Endothelial cell of umbilical vein (primary cell): ENCODE results near the gene SHROOM4. TPM values are rescaled to one million over a fixed set of nuclear protein-coding genes. Genes with fewer than 3 reads are reported as not detected.
A peak's percentile ranks its signal among the peaks of the same experiment; 100 is the strongest.

Experiments used
- BruUV-seq: library from RNA; stranded (reverse); fragments of 400-500 nt; replicated peaks from 2 replicates; lab custom pipeline; 2021; lab: Mats Ljungman, UMichigan
- CTCF ChIA-PET: fragments of 300-600, 350-600 bp; sonication (Branson Sonifier 250); formaldehyde crosslinking; loops from one replicate; lab custom pipeline; 2021; ENCODE audit warnings: antibody characterized with exemption, inconsistent platforms; lab: Charles Lee
- POLR2A ChIA-PET: fragments of 300-600, 350-600 bp; sonication (Branson Sonifier 250); formaldehyde crosslinking; loops from one replicate; lab custom pipeline; 2021; ENCODE audit warnings: antibody characterized with exemption, inconsistent platforms; lab: Charles Lee
- DNase-seq: peaks from one replicate; pipeline ENCODE4 v3.0.0-alpha.2; 2011; ENCODE audit warnings: low read depth, low spot score
- FAIRE-seq: peaks from 2 replicates; lab custom pipeline; 2011; peaks lifted over from hg19 to GRCh38; lab: Jason Lieb, UNC
- H2AFZ ChIP-seq: 2 replicates; pipeline ENCODE4 v1.6.0; 2012; ENCODE audit warnings: low read depth, low read length, control low read depth, inconsistent platforms
- H3K27ac ChIP-seq: 2 replicates; pipeline ENCODE4 v1.5.1; 2011; ENCODE audit warnings: low read depth, mild to moderate bottlenecking, control low read depth, low read length, moderate library complexity; ENCODE audit not compliant: insufficient read depth
- H3K27me3 ChIP-seq, 2 experiments: 2 replicates each; pipeline versions ENCODE4 v1.6.0 to v1.6.1; 2011; ENCODE audit warnings: low read length in 2 of 2, mixed read lengths in 1 of 2; ENCODE audit not compliant: control insufficient read depth in 2 of 2, insufficient read depth in 2 of 2
- H3K36me3 ChIP-seq, 2 experiments: 2 replicates in 1 of 2; 3 replicates in 1 of 2; pipeline ENCODE4 v1.5.1; 2011; ENCODE audit warnings: low read length in 2 of 2, mild to moderate bottlenecking in 1 of 2, moderate library complexity in 1 of 2; ENCODE audit not compliant: control insufficient read depth in 2 of 2, insufficient read depth in 2 of 2; ENCODE audit errors: extremely low read depth in 1 of 2
- H3K4me1 ChIP-seq: 3 replicates; pipeline ENCODE4 v1.5.1; 2011; ENCODE audit warnings: mild to moderate bottlenecking, low read length; ENCODE audit not compliant: control insufficient read depth, insufficient read depth; ENCODE audit errors: extremely low read depth
- H3K4me2 ChIP-seq: 2 replicates; pipeline ENCODE4 v1.6.1; 2011; ENCODE audit warnings: low read length, control low read depth, mixed read lengths; ENCODE audit not compliant: insufficient read depth
- H3K4me3 ChIP-seq, 3 experiments: fragments of 200-600 bp in 1 of 3; sonication (generic), shearing (Covaris generic) in 1 of 3; replicated peaks in 1 of 3; 2 replicates each; pipeline ENCODE4 v1.5.1; 2011 to 2016; ENCODE audit warnings: control low read depth in 3 of 3, low read length in 3 of 3, mild to moderate bottlenecking in 2 of 3, inconsistent platforms in 1 of 3, low read depth in 1 of 3, moderate library complexity in 1 of 3; ENCODE audit not compliant: insufficient read depth in 1 of 3
- H3K79me2 ChIP-seq: 2 replicates; pipeline ENCODE4 v1.6.0; 2012; ENCODE audit warnings: low read length, inconsistent platforms; ENCODE audit not compliant: control insufficient read depth, insufficient read depth
- H3K9ac ChIP-seq: replicated peaks from 2 replicates; pipeline ENCODE3; 2011; ENCODE audit warnings: low read length, control low read depth; ENCODE audit not compliant: insufficient read depth; ENCODE audit errors: extremely low read depth
- H3K9me1 ChIP-seq: replicated peaks from 3 replicates; pipeline ENCODE4 v1.6.0; 2011; ENCODE audit warnings: mild to moderate bottlenecking, low read length; ENCODE audit not compliant: control insufficient read depth, insufficient read depth; ENCODE audit errors: extremely low read depth
- H3K9me3 ChIP-seq: replicated peaks from 2 replicates; pipeline ENCODE4 v1.5.1; 2012; ENCODE audit warnings: low read length, inconsistent platforms; ENCODE audit not compliant: control insufficient read depth, insufficient read depth
- H4K20me1 ChIP-seq: replicated peaks from 2 replicates; pipeline ENCODE3; 2011; ENCODE audit warnings: mild to moderate bottlenecking, low read length; ENCODE audit not compliant: control insufficient read depth, insufficient read depth; ENCODE audit errors: extremely low read depth
- CTCF ChIP-seq, 2 donors: IDR thresholded peaks; 1 replicate in 1 of 2; 2 replicates in 1 of 2; pipeline ENCODE4 v1.5.1; 2011; ENCODE audit warnings: low read length in 2 of 2, mild to moderate bottlenecking in 2 of 2, moderate library complexity in 2 of 2, control low read depth in 1 of 2, inconsistent platforms in 1 of 2, low read depth in 1 of 2; ENCODE audit not compliant: insufficient read depth in 1 of 2; ENCODE audit errors: extremely low read depth in 1 of 2
- EZH2 ChIP-seq: IDR thresholded peaks from 2 replicates; pipeline ENCODE4 v1.6.1; 2012; ENCODE audit warnings: borderline replicate concordance, low read depth, mild to moderate bottlenecking, moderate library complexity, low read length, inconsistent platforms; ENCODE audit not compliant: severe bottlenecking
- FOS ChIP-seq: IDR thresholded peaks from 2 replicates; pipeline ENCODE4 v1.6.1; 2011; ENCODE audit warnings: mild to moderate bottlenecking, low read length, moderate library complexity, borderline replicate concordance; ENCODE audit not compliant: insufficient read depth
- GATA2 ChIP-seq: IDR thresholded peaks from 2 replicates; pipeline ENCODE4 v1.7.0; 2011; ENCODE audit warnings: low read depth, mild to moderate bottlenecking, moderate library complexity, mixed read lengths, low read length; ENCODE audit not compliant: insufficient read length, insufficient read depth
- JUN ChIP-seq: IDR thresholded peaks from 2 replicates; pipeline ENCODE4 v1.6.1; 2011; ENCODE audit warnings: borderline replicate concordance, low read depth; ENCODE audit not compliant: insufficient read length, insufficient read depth
- MAX ChIP-seq: IDR thresholded peaks from 2 replicates; pipeline ENCODE4 v1.6.1; 2011; ENCODE audit not compliant: insufficient read depth, insufficient read length
- MYC ChIP-seq: IDR thresholded peaks from one replicate; pipeline ENCODE4 v1.6.1; 2011; ENCODE audit warnings: mild to moderate bottlenecking, low read depth, low read length
- POLR2A ChIP-seq: IDR thresholded peaks from 2 replicates; pipeline ENCODE4 v1.6.1; 2012; ENCODE audit warnings: low read depth, mild to moderate bottlenecking, control low read depth, low read length
- POLR2AphosphoS5 ChIP-seq: IDR thresholded peaks from 2 replicates; pipeline ENCODE4 v1.6.1; 2012; ENCODE audit warnings: low read depth, mild to moderate bottlenecking, control low read depth, low read length, moderate library complexity; ENCODE audit not compliant: insufficient read depth
- dilution Hi-C: fragments of 300-500 bp; cut with MboI; formaldehyde crosslinking; loops from one replicate; pipeline ENCODE4 v1.15.0; 2019; ENCODE audit warnings: low sequenced_read_pairs; ENCODE audit not compliant: extremely low pct_ligation_motif_present
- intact Hi-C: fragments of 100-400 bp; cut with micrococcal nuclease; formaldehyde crosslinking; loops from one replicate; pipeline ENCODE4 v1.10.0; 2022
- polyA plus RNA-seq, 4 experiments: library from polyadenylated mRNA; depleted of rRNA in 3 of 4; stranded (reverse) in 3 of 4; unstranded in 1 of 4; fragments of >200 nt; gene quantifications; 2 replicates each; pipeline versions ENCODE4 v1.2.1 to v1.2.3, GENCODE V29; 2011 to 2012; ENCODE audit warnings: missing spikeins in 1 of 4
- total RNA-seq: library from RNA; stranded (reverse); gene quantifications from 2 replicates; pipeline ENCODE4 v1.2.3, GENCODE V29; 2021

Gene SHROOM4
- total and polyA plus RNA-seq, 2 donors (not counting 3 experiments of a cell fraction or from before 2014, with no cell fraction given), result 29.7 to 57.5 TPM

GRCh38 chrX:50762578-50762977 is 51.4 kb downstream of the SHROOM4 start:
- DNase-seq, result peak; percentile 56
- dilution Hi-C loops, result no loop called here
- peak; percentile 78 for FAIRE-seq

More at GRCh38 chrX:50762578-50762977, 51.4 kb downstream of the SHROOM4 start:
- Histone ChIP-seq H3K9me1 (no peaks in the 10 kb centered on the region), H3K4me2 (peak overlapping the region; percentile 76), H3K36me3 (no peaks in the 10 kb centered on the region), H4K20me1 (no peaks in the 10 kb centered on the region), H3K27ac (peak overlapping the region; percentile 70), H2AFZ (no peak overlapping the region), H3K9ac (peak overlapping the region; percentile 23), H3K9me3 (no peaks in the 10 kb centered on the region), H3K79me2 (no peaks in the 10 kb centered on the region), H3K4me1 (peaks cover 17% of the 10 kb centered on the region), H3K27me3 (no peaks in the 10 kb centered on the region), H3K4me3 (peak overlapping the region in 1 of 3 experiments; percentile 48)
- no peak for TF ChIP-seq MYC
- no peak for TF ChIP-seq GATA2
- no peak for TF ChIP-seq EZH2
- TF ChIP-seq POLR2A, result no peak
- TF ChIP-seq CTCF (IDR thresholded peaks at IDR 0.05; ENCODE audit: extremely low read depth in 1 of 2, insufficient read depth in 1 of 2, low read depth in 1 of 2, low read length in 2 of 2), result no peak
- peak; percentile 59 for TF ChIP-seq JUN
- TF ChIP-seq MAX, result no peak
- no peak for TF ChIP-seq POLR2AphosphoS5
- peak; percentile 65 for TF ChIP-seq FOS
- ChIA-PET CTCF (interaction anchor here (1.1 kb wide), 1 partner anchor 15 kb away, joined by 3 read pairs; no protein-coding TSS in a partner anchor), POLR2A (no interaction called here)
- intact Hi-C loops, result no loop called here
- TSS peak; percentile 80 for BruUV-seq
